ENCODE results near the gene PTPRT. TPM values are rescaled to one million over a fixed set of nuclear protein-coding genes. Genes with fewer than 3 reads are reported as not detected.

Gene PTPRT
- polyA plus RNA-seq, 1 of the 3 experiments (the other 2 are of a cell fraction), result not detected

GRCh38 chr20:42968746-42969145 is 221.0 kb downstream of the PTPRT start:
- 30% methylated on average over 9 of the region's 9 CpGs for WGBS (ENCODE audit: low lambda C conversion rate)
- Histone ChIP-seq H2AFZ (ENCODE audit: low read depth) (no peak overlapping the region), H3K27me3 (ENCODE audit: insufficient read depth) (no peaks in the 10 kb centered on the region), H3K4me3 (ENCODE audit: low read depth in 2 of 2, low read length in 1 of 2) (no peak overlapping the region), H4K20me1 (ENCODE audit: insufficient read depth) (no peaks in the 10 kb centered on the region), H3K9me3 (no peaks in the 10 kb centered on the region), H3K9me2 (no peaks in the 10 kb centered on the region), H3K9ac (no peak overlapping the region), H3K4me1 (ENCODE audit: control insufficient read depth in 1 of 2, insufficient read depth in 2 of 2, low read depth in 1 of 2, low read length in 1 of 2) (no peaks in the 10 kb centered on the region), H3K36me3 (replicated peaks in 1 of 2; ENCODE audit: control insufficient read depth in 1 of 2, insufficient read depth in 2 of 2, low read length in 1 of 2) (no peaks in the 10 kb centered on the region), H3F3A (replicated peaks; ENCODE audit: insufficient read depth) (no peaks in the 10 kb centered on the region), H3K27ac (ENCODE audit: low read depth in 2 of 2, low read length in 1 of 2) (no peak overlapping the region), H3K79me2 (ENCODE audit: insufficient read depth) (no peaks in the 10 kb centered on the region), H3K4me2 (no peak overlapping the region)
- ChIA-PET CTCF (no interaction called here), POLR2A (no interaction called here)
- DNase-seq, result no peak
- no peak for TF ChIP-seq MEF2A (IDR thresholded peaks at IDR 0.05; ENCODE audit: borderline replicate concordance, low read depth)
- TF ChIP-seq FOSL2 (IDR thresholded peaks at IDR 0.05; ENCODE audit: borderline replicate concordance, low read depth), result no peak
- no peak for TF ChIP-seq RAD21 (IDR thresholded peaks at IDR 0.05; ENCODE audit: low read length)
- no peak for TF ChIP-seq CHD2 (IDR thresholded peaks at IDR 0.05; ENCODE audit: low read length, partially characterized antibody)
- no peak for TF ChIP-seq SIN3A (IDR thresholded peaks at IDR 0.05; ENCODE audit: borderline replicate concordance, low read depth, low read length)
- no peak for TF ChIP-seq USF1 (IDR thresholded peaks at IDR 0.05; ENCODE audit: borderline replicate concordance, low read depth)
- TF ChIP-seq GABPA (IDR thresholded peaks at IDR 0.05; ENCODE audit: low read depth), result no peak
- no peak for TF ChIP-seq NFIC (IDR thresholded peaks at IDR 0.05; ENCODE audit: borderline replicate concordance)
- TF ChIP-seq RCOR1 (IDR thresholded peaks at IDR 0.05; ENCODE audit: low read length), result no peak
- TF ChIP-seq IRF3 (IDR thresholded peaks at IDR 0.05; ENCODE audit: low read depth, low read length), result no peak
- TF ChIP-seq USF2 (IDR thresholded peaks at IDR 0.05; ENCODE audit: borderline replicate concordance, low read depth, low read length), result no peak
- no peak for TF ChIP-seq NRF1 (IDR thresholded peaks at IDR 0.05; ENCODE audit: low read depth, low read length)
- TF ChIP-seq YY1 (IDR thresholded peaks at IDR 0.05; ENCODE audit: low read depth), result no peak
- TF ChIP-seq MXI1 (IDR thresholded peaks at IDR 0.05; ENCODE audit: low read depth, low read length), result no peak
- no peak for TF ChIP-seq JUND (IDR thresholded peaks at IDR 0.05)
- TF ChIP-seq CTCF (IDR thresholded peaks at IDR 0.05), result no peak
- no peak for TF ChIP-seq PBX3 (IDR thresholded peaks at IDR 0.05)

Data from SK-N-SH (cell line).